ENCODE measurements around the gene AMDHD2. TPM values are rescaled to one million over a fixed set of nuclear protein-coding genes. Genes with fewer than 3 reads are reported as not detected.
"Not testable (repeated sequence)": the region's sequence is repeated elsewhere in the genome, so short reads cannot be mapped to it uniquely, and the experiment has no call there.

The AMDHD2 gene
- total RNA-seq, 2 donors from 2014 or later = 25.5 to 34.3 TPM

- DNase-seq (ENCODE audit: low spot score) = no peak
- intact Hi-C loops (cut with DNase I) = loop anchor here in 1 of 2 donors (10.0 kb wide), 1 partner anchor 323 kb away; the partner anchor contains the start of gene MLST8
Measured at GRCh38 chr16:2527784-2528100, 7.6 kb downstream of the AMDHD2 start.

GRCh38 chr16:2528161-2529060, 8.2 kb downstream of the AMDHD2 start:
- no peak for DNase-seq (ENCODE audit: low spot score)
- intact Hi-C loops (cut with DNase I) = loop anchor here in 1 of 2 donors (10.0 kb wide), 1 partner anchor 324 kb away; the partner anchor contains the start of gene MLST8

GRCh38 chr16:2529061-2529931, 9.1 kb downstream of the AMDHD2 start:
- intact Hi-C loops (cut with DNase I) = loop anchor here in 1 of 2 donors (10.0 kb wide), 1 partner anchor 324 kb away; the partner anchor contains the start of gene MLST8
- no peak for DNase-seq (ENCODE audit: low spot score)

GRCh38 chr16:2529961-2530628, 9.9 kb downstream of the AMDHD2 start:
- no peak for DNase-seq (ENCODE audit: low spot score)
- intact Hi-C loops (cut with DNase I) = loop anchor here in 1 of 2 donors (10.0 kb wide), 1 partner anchor 325 kb away; the partner anchor contains the start of gene MLST8

GRCh38 chr16:2530629-2531318, 10.6 kb downstream of the AMDHD2 start:
- intact Hi-C loops (cut with DNase I) = no loop called here
- no peak for DNase-seq (ENCODE audit: low spot score)

GRCh38 chr16:2531371-2531695, 11.2 kb downstream of the AMDHD2 start, which contains the start of gene CEMP1:
Gene CEMP1, minus strand, starts transcription at chr16:2531408. Its CDS starts 335 bp downstream, at chr16:2531073.
- no peak for DNase-seq (ENCODE audit: low spot score)
- intact Hi-C loops (cut with DNase I) = no loop called here

GRCh38 chr16:2531696-2532493, 11.7 kb downstream of the AMDHD2 start:
- DNase-seq (ENCODE audit: low spot score) = peak; percentile 100
- intact Hi-C loops (cut with DNase I) = no loop called here

- intact Hi-C loops (cut with DNase I) = no loop called here
- DNase-seq (ENCODE audit: low spot score) = peak; percentile 86
Measured at GRCh38 chr16:2532494-2533141, 12.4 kb downstream of the AMDHD2 start.

- DNase-seq (ENCODE audit: low spot score); intact Hi-C loops (cut with DNase I): not testable (repeated sequence)
Measured at GRCh38 chr16:2533142-2533755, 13.1 kb downstream of the AMDHD2 start.

- DNase-seq (ENCODE audit: low spot score) = no peak
- intact Hi-C loops (cut with DNase I) = no loop called here
Measured at GRCh38 chr16:2533912-2534311, 13.7 kb downstream of the AMDHD2 start.

- DNase-seq (ENCODE audit: low spot score); intact Hi-C loops (cut with DNase I): not testable (repeated sequence)
Measured at GRCh38 chr16:2534335-2534734, 14.2 kb downstream of the AMDHD2 start.

GRCh38 chr16:2535625-2536013, 15.4 kb downstream of the AMDHD2 start:
- intact Hi-C loops (cut with DNase I) = no loop called here
- peak; percentile 86 for DNase-seq (ENCODE audit: low spot score)

GRCh38 chr16:2537451-2538379, 17.5 kb downstream of the AMDHD2 start, which contains the start of gene PDPK1:
Gene PDPK1, plus strand, starts transcription at chr16:2538021. Its CDS starts 92 bp downstream, at chr16:2538113.
- peak; percentile 98 for DNase-seq (ENCODE audit: low spot score)
- intact Hi-C loops (cut with DNase I) = no loop called here

GRCh38 chr16:2539192-2539844, 19.1 kb downstream of the AMDHD2 start:
- DNase-seq (ENCODE audit: low spot score); intact Hi-C loops (cut with DNase I): not testable (repeated sequence)

- intact Hi-C loops (cut with DNase I); DNase-seq (ENCODE audit: low spot score): not testable (repeated sequence)
Measured at GRCh38 chr16:2539845-2540458, 19.8 kb downstream of the AMDHD2 start.

Measured in posterior vena cava (tissue), 2 donors.